Liver (tissue), 9 donors: ENCODE measurements around the gene FBLN1. TPM values are rescaled to one million over a fixed set of nuclear protein-coding genes. Genes with fewer than 3 reads are reported as not detected.

ENCODE experiments used
- DNase-seq: peaks from one replicate; pipeline ENCODE4 v3.0.0-alpha.2; 2017; ENCODE audit warnings: low spot score
- H3K27ac ChIP-seq, 2 donors: one replicate each; pipeline ENCODE4 v1.7.0; 2013; ENCODE audit warnings: inconsistent platforms in 2 of 2, low read length in 2 of 2, control low read depth in 1 of 2, low read depth in 1 of 2, mild to moderate bottlenecking in 1 of 2
- H3K27me3 ChIP-seq, 4 donors: one replicate each; pipeline versions ENCODE4 v1.6.1 to v1.7.0; 2013; ENCODE audit warnings: low read length in 3 of 4, inconsistent platforms in 1 of 4, mild to moderate bottlenecking in 1 of 4, moderate library complexity in 1 of 4; ENCODE audit not compliant: control insufficient read depth in 4 of 4, insufficient read depth in 4 of 4
- H3K36me3 ChIP-seq, 4 donors: one replicate each; pipeline versions ENCODE4 v1.6.1 to v1.7.0; 2013; ENCODE audit warnings: low read length in 3 of 4, mild to moderate bottlenecking in 3 of 4, low read depth in 1 of 4, moderate library complexity in 1 of 4; ENCODE audit not compliant: control insufficient read depth in 4 of 4, insufficient read depth in 3 of 4
- H3K4me1 ChIP-seq, 4 donors: one replicate each; pipeline versions ENCODE4 v1.6.1 to v1.7.0; 2013; ENCODE audit warnings: low read length in 3 of 4, mild to moderate bottlenecking in 3 of 4, moderate library complexity in 1 of 4; ENCODE audit not compliant: control insufficient read depth in 4 of 4, insufficient read depth in 4 of 4
- H3K4me3 ChIP-seq, 3 donors: one replicate each; pipeline versions ENCODE4 v1.6.1 to v1.7.0; 2013; ENCODE audit warnings: low read length in 3 of 3, control low read depth in 1 of 3, low read depth in 1 of 3, mild to moderate bottlenecking in 1 of 3
- H3K9ac ChIP-seq, 2 donors: one replicate each; pipeline ENCODE4 v1.7.0; 2013; ENCODE audit warnings: low read length in 2 of 2, mild to moderate bottlenecking in 2 of 2, moderate library complexity in 2 of 2, control low read depth in 1 of 2, low read depth in 1 of 2
- H3K9me3 ChIP-seq, 4 donors: one replicate each; pipeline versions ENCODE4 v1.6.1 to v1.7.0; 2013; ENCODE audit warnings: low read length in 3 of 4; ENCODE audit not compliant: control insufficient read depth in 4 of 4
- ATF3 ChIP-seq: IDR thresholded peaks from 2 replicates; pipeline ENCODE4 v1.6.1; 2016; ENCODE audit warnings: antibody characterized with exemption
- EGR1 ChIP-seq, 2 donors: IDR thresholded peaks; 2 replicates each; pipeline ENCODE4 v1.6.1; 2016 to 2018; ENCODE audit warnings: antibody characterized with exemption in 2 of 2, low read depth in 2 of 2
- FOXA1 ChIP-seq: IDR thresholded peaks from 2 replicates; pipeline ENCODE4 v1.6.1; 2016; ENCODE audit warnings: antibody characterized with exemption
- FOXA2 ChIP-seq: IDR thresholded peaks from 2 replicates; pipeline ENCODE4 v1.6.1; 2016; ENCODE audit warnings: antibody characterized with exemption
- GABPA ChIP-seq, 2 donors: IDR thresholded peaks in 1 of 2; conservative IDR thresholded peaks in 1 of 2; 2 replicates each; pipeline ENCODE4 v1.6.1; 2016; ENCODE audit warnings: antibody characterized with exemption in 2 of 2, mild to moderate bottlenecking in 1 of 2, moderate library complexity in 1 of 2
- HNF4A ChIP-seq, 2 donors: conservative IDR thresholded peaks; 2 replicates each; pipeline ENCODE4 v1.6.1; 2016; ENCODE audit warnings: antibody characterized with exemption in 2 of 2, mild to moderate bottlenecking in 2 of 2
- HNF4G ChIP-seq: IDR thresholded peaks from 2 replicates; pipeline ENCODE4 v1.6.1; 2016; ENCODE audit warnings: antibody characterized with exemption
- JUND ChIP-seq, 2 donors: IDR thresholded peaks; 2 replicates each; pipeline ENCODE4 v1.6.1; 2016; ENCODE audit warnings: antibody characterized with exemption in 2 of 2
- MAX ChIP-seq: IDR thresholded peaks from 2 replicates; pipeline ENCODE4 v1.6.1; 2016; ENCODE audit warnings: antibody characterized with exemption
- NR2F2 ChIP-seq: IDR thresholded peaks from 2 replicates; pipeline ENCODE4 v1.6.1; 2016; ENCODE audit warnings: antibody characterized with exemption
- RAD21 ChIP-seq, 2 donors: IDR thresholded peaks; 2 replicates each; pipeline ENCODE4 v1.6.1; 2016; ENCODE audit warnings: antibody characterized with exemption in 2 of 2, mild to moderate bottlenecking in 2 of 2
- REST ChIP-seq: IDR thresholded peaks from 2 replicates; pipeline ENCODE4 v1.6.1; 2016; ENCODE audit warnings: antibody characterized with exemption, mild to moderate bottlenecking
- RXRA ChIP-seq, 2 donors: IDR thresholded peaks; 2 replicates each; pipeline ENCODE4 v1.6.1; 2017 to 2018; ENCODE audit warnings: antibody characterized with exemption in 2 of 2, mild to moderate bottlenecking in 1 of 2
- SP1 ChIP-seq: IDR thresholded peaks from 2 replicates; pipeline ENCODE4 v1.6.1; 2018; ENCODE audit warnings: antibody characterized with exemption, mild to moderate bottlenecking
- TAF1 ChIP-seq: conservative IDR thresholded peaks from 2 replicates; pipeline ENCODE4 v1.6.1; 2016; ENCODE audit warnings: antibody characterized with exemption, mild to moderate bottlenecking
- YY1 ChIP-seq: IDR thresholded peaks from 2 replicates; pipeline ENCODE4 v1.6.1; 2016; ENCODE audit warnings: antibody characterized with exemption, mild to moderate bottlenecking
- WGBS: extraction: QIAGEN DNeasy Blood & Tissue Kit; methylation state at CpG from one replicate; pipeline ENCODE4 v1.1.7; 2013; 5-methylcytosine and 5-hydroxymethylcytosine counted together
- polyA plus RNA-seq, 2 donors: library from polyadenylated mRNA; stranded (reverse) in 1 of 2; unstranded in 1 of 2; fragments of 200-250 nt in 1 of 2; fragments of >200 nt in 1 of 2; fragmentation: Nextera tagmentation in 1 of 2; extraction: Ambion mirVana in 1 of 2; gene quantifications; one replicate each; pipeline versions ENCODE4 v1.2.1 to v1.2.3, GENCODE V29; 2013 to 2015
- total RNA-seq, 2 donors: library from RNA; depleted of rRNA; stranded (reverse); fragments of >200 nt; gene quantifications; one replicate each; pipeline ENCODE4 v1.2.3, GENCODE V29; 2014
- TF ChIP-seq, protein P1 (sequence below): fragments of 150-350 bp; IDR thresholded peaks from 2 replicates; pipeline ENCODE4 v1.5.1; 2017; ENCODE audit warnings: improper control_type of control experiment, low read depth, low read length; ENCODE audit not compliant: missing input control
- TF ChIP-seq, protein P2 (sequence below): IDR thresholded peaks from 2 replicates; pipeline ENCODE4 v1.6.1; 2016; ENCODE audit warnings: antibody characterized with exemption
- donor health status: healthy.
- donor health status: healthy.
- donor health status: healthy.
- donor health status: healthy.
- donor health status: healthy.

FBLN1 gene
- total and polyA plus RNA-seq, 4 donors, result 2.2 to 9.3 (median 6.3) TPM

- TF ChIP-seq, protein P1, sequence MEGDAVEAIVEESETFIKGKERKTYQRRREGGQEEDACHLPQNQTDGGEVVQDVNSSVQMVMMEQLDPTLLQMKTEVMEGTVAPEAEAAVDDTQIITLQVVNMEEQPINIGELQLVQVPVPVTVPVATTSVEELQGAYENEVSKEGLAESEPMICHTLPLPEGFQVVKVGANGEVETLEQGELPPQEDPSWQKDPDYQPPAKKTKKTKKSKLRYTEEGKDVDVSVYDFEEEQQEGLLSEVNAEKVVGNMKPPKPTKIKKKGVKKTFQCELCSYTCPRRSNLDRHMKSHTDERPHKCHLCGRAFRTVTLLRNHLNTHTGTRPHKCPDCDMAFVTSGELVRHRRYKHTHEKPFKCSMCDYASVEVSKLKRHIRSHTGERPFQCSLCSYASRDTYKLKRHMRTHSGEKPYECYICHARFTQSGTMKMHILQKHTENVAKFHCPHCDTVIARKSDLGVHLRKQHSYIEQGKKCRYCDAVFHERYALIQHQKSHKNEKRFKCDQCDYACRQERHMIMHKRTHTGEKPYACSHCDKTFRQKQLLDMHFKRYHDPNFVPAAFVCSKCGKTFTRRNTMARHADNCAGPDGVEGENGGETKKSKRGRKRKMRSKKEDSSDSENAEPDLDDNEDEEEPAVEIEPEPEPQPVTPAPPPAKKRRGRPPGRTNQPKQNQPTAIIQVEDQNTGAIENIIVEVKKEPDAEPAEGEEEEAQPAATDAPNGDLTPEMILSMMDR, result no peak
- no peak for TF ChIP-seq GABPA (IDR thresholded peaks at IDR 0.05 in 1 of 2, conservative IDR thresholded peaks at IDR 0.05 in 1 of 2)
- no peak for TF ChIP-seq ATF3
- no peak for TF ChIP-seq TAF1
- TF ChIP-seq REST, result no peak
- no peak for TF ChIP-seq JUND (IDR thresholded peaks at IDR 0.05)
- TF ChIP-seq HNF4G, result no peak
- TF ChIP-seq HNF4A (conservative IDR thresholded peaks at IDR 0.05), result no peak
- TF ChIP-seq RAD21 (IDR thresholded peaks at IDR 0.05), result no peak
- TF ChIP-seq MAX, result no peak
- no peak for TF ChIP-seq RXRA (IDR thresholded peaks at IDR 0.05)
- TF ChIP-seq FOXA1, result no peak
- TF ChIP-seq, protein P2, sequence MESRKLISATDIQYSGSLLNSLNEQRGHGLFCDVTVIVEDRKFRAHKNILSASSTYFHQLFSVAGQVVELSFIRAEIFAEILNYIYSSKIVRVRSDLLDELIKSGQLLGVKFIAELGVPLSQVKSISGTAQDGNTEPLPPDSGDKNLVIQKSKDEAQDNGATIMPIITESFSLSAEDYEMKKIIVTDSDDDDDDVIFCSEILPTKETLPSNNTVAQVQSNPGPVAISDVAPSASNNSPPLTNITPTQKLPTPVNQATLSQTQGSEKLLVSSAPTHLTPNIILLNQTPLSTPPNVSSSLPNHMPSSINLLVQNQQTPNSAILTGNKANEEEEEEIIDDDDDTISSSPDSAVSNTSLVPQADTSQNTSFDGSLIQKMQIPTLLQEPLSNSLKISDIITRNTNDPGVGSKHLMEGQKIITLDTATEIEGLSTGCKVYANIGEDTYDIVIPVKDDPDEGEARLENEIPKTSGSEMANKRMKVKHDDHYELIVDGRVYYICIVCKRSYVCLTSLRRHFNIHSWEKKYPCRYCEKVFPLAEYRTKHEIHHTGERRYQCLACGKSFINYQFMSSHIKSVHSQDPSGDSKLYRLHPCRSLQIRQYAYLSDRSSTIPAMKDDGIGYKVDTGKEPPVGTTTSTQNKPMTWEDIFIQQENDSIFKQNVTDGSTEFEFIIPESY, result no peak
- TF ChIP-seq NR2F2, result no peak
- no peak for TF ChIP-seq EGR1 (IDR thresholded peaks at IDR 0.05; ENCODE audit: low read depth in 2 of 2)
- no peak for TF ChIP-seq SP1
- TF ChIP-seq YY1, result no peak
- TF ChIP-seq FOXA2, result no peak
- Histone ChIP-seq H3K4me1 (no peaks in the 10 kb centered on the region), H3K4me3 (no peak overlapping the region), H3K9me3 (no peaks in the 10 kb centered on the region), H3K36me3 (no peaks in the 10 kb centered on the region), H3K9ac (no peak overlapping the region), H3K27ac (no peak overlapping the region), H3K27me3 (no peaks in the 10 kb centered on the region)
- DNase-seq, result no peak
- WGBS, result 72% methylated on average over 4 of the region's 4 CpGs
Observed at GRCh38 chr22:45454275-45454674, 48.4 kb upstream of the FBLN1 start.
